ENCODE measurements around the gene MRPL20.
"Not testable (repeated sequence)": the region's sequence is repeated elsewhere in the genome, so short reads cannot be mapped to it uniquely, and the experiment has no call there.

MRPL20 gene

GRCh38 chr1:1425753-1426495 lies 18.8 kb upstream of the MRPL20 start:
- no peak for DNase-seq

- DNase-seq: no peak
These were observed 18.3 kb upstream of the MRPL20 start for GRCh38 chr1:1425426-1425752.

DNA sequence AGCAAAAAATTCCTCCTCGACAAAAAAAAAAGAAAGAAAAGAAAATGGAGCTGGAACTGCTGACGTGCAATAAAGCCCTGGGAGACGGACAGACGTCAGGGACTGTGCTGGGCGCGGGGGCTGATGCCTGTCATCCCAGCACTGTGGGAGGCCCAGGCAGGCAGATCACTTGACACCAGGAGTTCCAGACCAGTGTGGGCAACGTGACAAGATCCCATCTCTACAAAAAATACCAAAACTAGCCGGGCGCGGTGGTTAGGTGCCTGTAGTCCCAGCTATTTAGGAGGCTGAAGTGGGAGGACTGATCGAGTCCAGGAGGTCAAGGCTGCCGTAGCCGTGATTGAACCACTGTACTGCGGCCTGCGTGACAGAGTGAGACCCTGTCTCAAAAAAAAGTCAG lies 17.6 kb upstream of the MRPL20 start:
- DNase-seq: no peak

DNA sequence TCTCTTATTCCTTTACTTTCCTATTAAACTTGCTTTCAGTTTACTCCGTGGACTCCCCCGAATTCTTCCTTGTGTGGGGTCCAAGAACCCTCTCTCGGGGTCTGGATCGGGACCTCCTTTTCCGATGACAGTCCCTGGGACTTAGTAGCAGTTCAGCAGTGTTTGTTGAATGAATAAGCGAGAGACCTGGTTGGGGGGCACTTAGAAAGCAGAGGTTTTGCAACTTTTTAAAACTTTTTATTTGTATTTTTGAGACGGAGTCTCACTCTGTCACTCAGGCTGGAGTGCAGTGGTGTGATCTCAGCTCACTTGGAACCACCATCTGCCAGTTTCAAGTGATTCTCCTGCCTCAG lies 16.1 kb upstream of the MRPL20 start:
- no peak for DNase-seq

GRCh38 chr1:1422465-1423244 lies 15.6 kb upstream of the MRPL20 start:
- DNase-seq: no peak

GRCh38 chr1:1421907-1422464 lies 14.9 kb upstream of the MRPL20 start:
- DNase-seq: no peak

DNA sequence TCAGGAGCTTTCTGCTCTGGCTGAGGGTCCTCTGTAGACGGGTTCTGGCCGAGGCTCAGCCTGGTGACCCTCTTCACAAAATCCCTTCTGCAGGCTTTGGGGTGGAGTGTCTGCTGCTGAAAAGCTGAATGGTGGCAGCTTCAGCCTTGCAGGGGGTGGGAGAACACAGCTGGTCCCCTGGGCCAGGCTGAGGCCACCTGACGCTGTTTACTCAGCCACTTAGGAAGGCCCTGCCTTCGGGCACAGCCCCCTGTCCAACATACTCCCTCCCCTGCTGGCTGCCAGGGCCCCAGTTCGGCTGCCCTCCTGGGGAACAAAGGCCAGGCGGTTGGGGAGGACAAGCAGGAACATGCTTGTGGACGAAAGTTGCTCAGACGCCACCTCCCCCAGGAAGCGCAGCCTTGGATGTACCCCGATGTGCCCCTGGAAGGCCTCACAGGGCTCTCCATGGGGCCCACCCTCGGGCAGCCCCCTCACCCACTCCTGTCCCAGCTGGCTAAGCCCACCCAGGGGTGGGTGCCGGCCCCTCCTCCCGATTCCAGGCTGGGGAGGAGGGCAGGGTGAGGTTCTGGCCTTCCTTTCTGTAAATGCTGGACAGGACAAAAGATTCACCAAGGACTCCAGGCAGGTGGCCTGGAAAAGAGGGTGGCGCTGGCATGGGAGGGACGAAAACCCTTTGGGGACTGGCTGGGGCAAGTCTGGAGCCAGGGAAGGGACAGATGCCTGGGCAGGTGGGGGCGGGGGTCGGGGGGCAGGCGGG lies 14.2 kb upstream of the MRPL20 start, which contains the start of gene ANKRD65:
ANKRD65 (minus strand) TSS at position 130 of the 760 bp plus-strand sequence. CDS start 271 bp downstream, outside the sequence.
- DNase-seq: no peak

DNA sequence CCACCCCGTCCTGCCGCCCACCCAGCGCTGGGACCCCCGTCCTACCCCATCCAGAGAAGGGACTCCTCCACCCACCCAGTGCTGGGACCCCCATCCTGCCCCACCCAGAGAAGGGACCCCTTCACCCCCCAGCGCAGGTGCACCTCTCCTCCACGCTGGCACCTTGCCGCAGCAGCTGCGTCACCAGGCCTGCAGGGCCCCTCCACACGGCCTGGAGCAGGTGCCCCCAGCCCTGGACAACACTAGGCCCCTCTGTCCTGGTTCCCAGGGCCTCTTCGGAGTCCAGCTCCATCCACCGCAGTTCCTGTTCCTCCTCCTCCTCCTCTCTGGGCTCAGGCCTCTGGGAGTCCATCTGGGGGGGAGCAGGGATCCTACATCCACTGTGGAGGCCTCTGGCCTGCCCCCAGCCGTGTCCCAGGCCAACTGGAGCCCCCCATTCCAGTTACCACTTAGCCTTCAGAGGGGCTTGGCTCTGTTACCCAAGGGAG lies 13.6 kb upstream of the MRPL20 start:
- DNase-seq: no peak

- DNase-seq: no peak
These were observed 12.9 kb upstream of the MRPL20 start for GRCh38 chr1:1419813-1420653.

- no peak for DNase-seq
These were observed 12.3 kb upstream of the MRPL20 start for GRCh38 chr1:1419363-1419812.

DNA sequence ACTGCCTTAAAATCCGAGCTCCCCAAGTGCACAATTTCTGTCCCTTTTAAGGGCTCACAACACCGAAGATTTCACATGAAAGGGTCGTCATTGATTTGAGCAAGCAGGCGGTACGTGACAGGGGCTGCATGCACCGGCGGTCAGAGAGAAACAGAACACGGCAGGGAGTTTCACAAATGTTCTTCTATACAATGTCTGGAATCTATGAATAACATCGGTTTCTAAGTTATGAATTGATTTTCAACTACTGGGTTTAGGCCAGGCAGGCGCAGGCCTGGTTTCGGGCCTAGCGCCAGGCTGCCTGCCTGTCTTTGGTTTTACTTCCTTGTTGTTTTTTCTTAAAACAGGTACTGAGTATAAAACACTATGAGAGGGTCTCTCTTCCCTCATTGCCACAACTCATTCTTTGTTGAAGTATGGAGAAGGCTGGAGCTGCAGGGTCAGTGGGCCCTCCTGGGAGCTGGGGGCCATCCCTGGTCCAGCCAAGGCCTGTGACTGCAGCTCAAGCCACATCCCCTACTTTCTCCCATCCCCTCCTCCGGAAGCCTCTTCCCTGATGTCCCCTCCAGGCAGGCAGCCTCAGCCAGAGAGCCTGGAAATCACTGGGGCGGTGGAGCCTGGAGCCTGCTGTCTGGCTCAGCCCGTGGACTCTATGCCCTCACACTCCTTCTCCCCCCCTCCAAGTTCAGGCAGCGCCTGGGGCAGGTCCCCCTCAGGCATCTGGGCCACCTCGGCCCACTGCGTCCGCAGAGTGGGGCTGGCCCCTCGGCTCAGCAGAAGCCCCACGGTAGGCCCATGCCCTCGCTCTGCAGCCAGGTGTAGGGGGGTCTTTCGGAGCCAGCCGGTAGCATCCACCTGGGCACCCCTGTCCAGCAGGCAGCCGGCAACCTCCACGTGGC lies 11.6 kb upstream of the MRPL20 start:
- no peak for DNase-seq

- not testable (repeated sequence) for DNase-seq
These were observed 10.9 kb upstream of the MRPL20 start for GRCh38 chr1:1417825-1418463.

DNA sequence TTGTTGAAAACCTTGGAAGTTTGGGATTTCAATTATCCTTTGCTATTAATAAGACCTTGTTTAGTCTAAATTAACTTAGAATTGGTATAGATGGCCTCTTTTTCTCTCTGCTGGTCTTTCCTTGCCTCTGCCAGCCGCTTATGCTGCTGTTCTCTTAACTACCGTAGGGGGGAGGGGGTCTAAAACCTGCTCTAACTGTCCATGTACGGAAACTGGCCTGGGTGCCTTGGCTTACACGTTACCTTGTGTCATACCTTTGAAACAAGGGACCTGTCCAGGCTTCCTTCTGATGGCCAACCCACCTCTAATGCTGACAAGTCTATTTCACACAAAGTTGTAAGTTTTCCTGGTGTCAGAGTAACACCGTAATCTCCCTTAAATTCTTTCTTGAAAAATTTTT lies 10.3 kb upstream of the MRPL20 start:
- not testable (repeated sequence) for DNase-seq

DNA sequence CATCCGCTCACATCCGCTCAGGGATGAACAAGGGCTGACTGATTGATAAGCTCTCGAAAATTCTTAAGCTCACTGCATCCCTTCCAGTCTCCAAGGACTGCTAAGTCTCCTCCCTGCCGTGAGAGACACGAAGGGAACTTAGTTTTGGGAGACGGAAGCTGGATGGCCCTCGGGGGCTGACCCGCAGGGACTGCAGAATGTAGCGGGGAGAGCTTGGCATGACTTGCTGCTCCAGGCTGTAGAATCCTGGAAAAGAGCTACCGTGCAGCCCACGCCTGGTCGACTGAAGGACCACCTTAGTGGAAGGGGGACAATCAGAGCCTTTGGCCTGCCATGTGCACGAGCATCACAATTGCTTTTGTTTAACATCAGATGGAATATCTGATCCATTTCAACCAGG lies 8.7 kb upstream of the MRPL20 start:
- DNase-seq: no peak

- not testable (repeated sequence) for DNase-seq
These were observed 5.3 kb upstream of the MRPL20 start for GRCh38 chr1:1412311-1412902.

DNA sequence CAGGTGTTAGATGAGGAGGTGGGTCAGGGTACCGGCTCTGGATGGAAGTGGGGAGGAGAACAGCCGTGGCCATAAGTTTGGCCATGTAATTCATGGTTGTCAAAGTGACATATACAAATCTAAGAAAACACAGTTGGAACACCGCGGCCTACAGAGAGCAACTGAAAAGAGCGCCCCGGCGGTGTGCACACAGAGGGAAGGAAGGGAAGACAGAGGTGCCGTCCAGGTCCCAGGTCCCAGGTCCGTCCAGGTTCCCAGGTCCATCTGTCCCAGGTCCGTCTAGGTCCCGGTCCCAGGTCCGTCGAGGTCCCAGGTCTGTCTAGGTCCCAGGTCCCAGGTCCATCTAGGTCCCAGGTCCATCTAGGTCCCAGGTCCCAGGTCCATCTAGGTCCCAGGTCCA lies 4.5 kb upstream of the MRPL20 start:
- no peak for DNase-seq

DNA sequence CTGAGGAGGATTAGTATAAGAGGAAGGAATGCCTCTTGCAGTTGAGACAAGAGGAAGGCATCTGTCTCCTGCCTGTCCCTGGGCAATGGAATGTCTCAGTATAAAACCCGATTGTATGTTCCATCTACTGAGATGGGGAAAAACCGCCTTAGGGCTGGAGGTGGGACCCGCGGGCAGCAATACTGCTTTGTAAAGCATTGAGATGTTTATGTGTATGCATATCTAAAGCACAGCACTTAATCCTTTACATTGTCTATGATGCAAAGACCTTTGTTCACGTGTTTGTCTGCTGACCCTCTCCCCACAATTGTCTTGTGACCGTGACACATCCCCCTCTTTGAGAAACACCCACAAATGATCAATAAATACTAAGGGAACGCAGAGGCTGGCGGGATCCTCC lies 3.1 kb upstream of the MRPL20 start:
- DNase-seq: not testable (repeated sequence)

DNA sequence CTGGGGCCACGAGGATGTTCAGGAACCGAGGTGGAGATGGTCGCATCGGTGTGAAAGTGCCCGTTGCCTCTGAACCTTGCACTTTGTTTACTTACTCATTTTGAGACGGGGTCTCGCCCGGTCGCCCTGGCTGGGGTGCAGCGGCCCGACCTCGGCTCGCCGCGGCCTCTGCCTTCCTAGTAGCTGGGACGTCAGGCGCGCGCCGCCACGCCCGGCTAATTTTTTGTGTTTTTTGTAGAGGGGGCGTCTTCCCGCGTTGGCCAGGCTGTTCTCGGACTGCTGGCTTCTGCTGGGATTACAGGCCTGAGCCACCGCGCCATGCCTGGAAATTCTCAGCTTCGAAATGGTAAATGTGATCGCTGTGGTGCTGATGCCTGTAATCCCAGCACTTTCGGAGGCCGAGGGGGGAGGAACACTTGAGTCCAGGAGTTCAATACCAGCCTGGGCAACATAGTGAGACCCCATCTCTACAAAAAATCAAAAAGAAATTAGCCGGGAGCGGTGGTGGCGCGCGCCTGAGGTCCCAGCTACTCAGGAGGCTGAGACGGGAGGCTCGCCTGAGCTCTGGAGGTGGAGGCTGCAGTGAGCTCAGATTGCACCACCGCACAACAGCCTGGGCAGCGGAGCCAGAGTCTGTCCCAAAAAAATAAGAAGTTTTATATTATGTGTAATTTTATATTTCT lies 684 bp upstream of the MRPL20 start:
- no peak for DNase-seq

- no peak for DNase-seq
These were observed 832 bp downstream of the MRPL20 start for GRCh38 chr1:1406101-1406820.

Measured in AML-193 (cell line).